ENCODE data around the gene SPDYE1. TPM values are rescaled to one million over a fixed set of nuclear protein-coding genes. Genes with fewer than 3 reads are reported as not detected.
"Not testable (repeated sequence)": the region's sequence is repeated elsewhere in the genome, so short reads cannot be mapped to it uniquely, and the experiment has no call there.

SPDYE1 gene
- total RNA-seq, 1 experiment from 2014 or later: not detected

DNA sequence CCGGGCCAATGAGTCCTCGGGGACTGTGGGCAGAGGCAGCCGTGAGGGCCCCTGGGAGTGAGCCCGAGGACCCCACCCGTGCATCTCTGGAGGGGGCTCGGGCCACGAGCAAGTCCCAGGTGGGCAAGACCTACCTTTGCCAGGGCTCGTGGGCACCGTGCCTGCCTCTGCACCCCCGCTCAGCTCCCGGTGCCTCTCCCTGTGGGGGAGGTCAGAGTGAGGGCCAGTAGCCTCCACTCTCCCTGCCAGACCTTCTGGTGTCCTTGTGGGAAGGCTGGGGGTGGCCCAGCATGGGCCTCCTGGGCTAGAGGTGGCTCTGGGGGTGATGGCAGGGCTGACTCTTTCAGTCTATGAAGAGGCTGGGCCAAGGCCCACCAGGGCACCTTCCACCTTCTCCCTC lies 31.7 kb downstream of the SPDYE1 start:
- not testable (repeated sequence) for DNase-seq; H3K27me3 ChIP-seq (ENCODE audit: control insufficient read depth, insufficient read depth, low read length); H3K36me3 ChIP-seq (replicated peaks; ENCODE audit: control insufficient read depth, insufficient read depth, low read length); H3K4me3 ChIP-seq (ENCODE audit: insufficient read depth, low read depth, low read length)

DNA sequence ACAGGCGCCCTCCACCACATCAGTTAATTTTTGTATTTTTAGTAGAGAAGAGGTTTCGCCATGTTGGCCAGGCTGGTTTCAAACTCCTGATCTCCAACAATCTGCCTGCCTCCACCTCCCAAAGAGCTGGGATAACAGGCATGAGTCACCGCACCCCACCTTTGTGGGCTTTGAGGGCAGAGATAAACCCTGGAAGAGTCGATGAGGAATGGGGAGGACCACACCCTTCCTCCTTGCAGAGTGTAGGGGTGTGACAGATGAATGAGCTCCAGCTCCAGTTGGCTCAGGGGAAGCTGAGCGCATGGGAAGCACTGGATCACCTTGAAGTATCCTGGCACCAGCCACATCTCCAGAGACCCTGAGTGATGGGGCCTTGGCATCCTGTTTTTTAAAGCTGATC lies 32.3 kb downstream of the SPDYE1 start:
- not testable (repeated sequence) for H3K4me3 ChIP-seq (ENCODE audit: insufficient read depth, low read depth, low read length); DNase-seq; H3K27me3 ChIP-seq (ENCODE audit: control insufficient read depth, insufficient read depth, low read length); H3K36me3 ChIP-seq (replicated peaks; ENCODE audit: control insufficient read depth, insufficient read depth, low read length)

DNA sequence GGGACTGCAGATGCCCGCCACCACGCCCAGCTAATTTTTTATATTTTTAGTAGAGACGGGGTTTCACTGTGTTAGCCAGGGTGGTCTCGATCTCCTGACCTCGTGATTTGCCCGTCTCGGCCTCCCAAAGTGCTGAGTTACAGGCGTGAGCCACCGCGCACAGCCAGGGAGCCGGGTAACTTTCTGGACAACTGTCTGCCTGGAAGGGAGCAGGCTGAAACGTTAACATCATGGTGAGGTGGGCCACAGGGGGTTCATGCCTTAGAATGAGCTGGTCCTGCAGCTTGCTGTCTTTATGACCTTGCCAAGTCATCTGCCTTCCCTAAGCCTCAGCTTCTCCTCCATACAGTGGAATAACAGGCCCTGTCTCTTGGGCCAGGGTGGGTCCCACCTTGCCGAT lies 33.6 kb downstream of the SPDYE1 start:
- not testable (repeated sequence) for H3K27me3 ChIP-seq (ENCODE audit: control insufficient read depth, insufficient read depth, low read length); H3K4me3 ChIP-seq (ENCODE audit: insufficient read depth, low read depth, low read length); H3K36me3 ChIP-seq (replicated peaks; ENCODE audit: control insufficient read depth, insufficient read depth, low read length); DNase-seq

DNA sequence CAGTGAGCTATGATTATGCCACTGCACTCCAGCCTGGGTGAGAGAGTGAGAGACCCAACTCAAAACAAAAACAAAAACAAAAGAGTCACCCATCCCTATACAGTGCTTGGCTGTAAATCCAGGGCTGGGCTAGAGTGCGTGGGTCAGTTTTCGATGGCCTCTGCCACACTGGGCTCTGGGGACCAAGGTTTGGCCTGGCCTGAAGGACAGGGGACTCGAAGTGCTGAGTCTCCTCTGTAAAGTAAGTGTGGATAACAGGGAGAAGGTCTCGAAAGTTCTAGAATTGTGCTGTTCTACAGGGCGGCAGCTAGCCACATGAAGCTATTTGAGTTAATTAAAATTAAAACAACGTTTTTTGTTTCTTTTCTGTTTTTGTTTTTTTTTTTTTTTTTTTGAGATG lies 34.3 kb downstream of the SPDYE1 start:
- not testable (repeated sequence) for H3K4me3 ChIP-seq (ENCODE audit: insufficient read depth, low read depth, low read length); H3K27me3 ChIP-seq (ENCODE audit: control insufficient read depth, insufficient read depth, low read length); H3K36me3 ChIP-seq (replicated peaks; ENCODE audit: control insufficient read depth, insufficient read depth, low read length); DNase-seq

DNA sequence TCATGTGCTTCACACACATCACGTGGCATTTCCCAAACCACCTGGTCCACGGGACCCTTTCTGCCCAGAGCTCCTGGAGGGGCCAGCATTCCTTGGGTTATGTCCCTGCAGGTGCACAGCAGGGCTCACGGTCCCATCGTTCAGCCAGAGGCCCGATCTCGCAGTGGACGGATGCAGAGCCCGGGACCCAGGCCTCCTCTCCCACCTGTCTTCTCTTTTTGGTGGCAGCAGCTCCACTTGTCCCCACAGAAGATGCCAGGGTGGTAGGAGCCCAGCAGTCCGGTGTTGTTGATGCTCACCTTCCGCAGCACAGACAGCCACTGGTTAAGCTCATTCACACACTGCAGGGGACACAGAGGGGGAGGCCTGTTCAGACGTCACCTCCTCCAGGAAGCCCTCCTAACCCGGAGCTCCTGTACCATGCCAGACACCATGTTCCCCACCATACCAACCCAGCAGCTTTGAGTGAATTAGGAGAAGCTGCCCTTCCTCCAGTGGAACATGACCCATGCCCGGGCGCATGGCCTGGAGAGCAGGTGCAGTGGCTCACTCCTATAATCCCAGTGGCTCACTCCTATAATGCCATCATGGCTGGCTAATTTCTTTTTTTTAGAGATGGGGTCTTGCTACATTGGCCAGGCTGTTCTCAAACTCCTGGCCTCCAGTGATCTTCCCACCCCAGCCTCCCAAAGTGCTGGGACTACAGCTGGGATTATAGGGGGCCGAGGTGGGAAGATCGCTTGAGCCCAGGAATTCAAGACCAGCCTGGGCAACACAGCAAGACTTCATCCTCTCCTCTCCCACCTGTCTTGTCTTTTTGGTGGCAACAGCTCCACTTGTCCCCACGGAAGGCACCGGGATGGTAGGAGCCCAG lies 36.5 kb downstream of the SPDYE1 start:
- not testable (repeated sequence) for H3K27me3 ChIP-seq (ENCODE audit: control insufficient read depth, insufficient read depth, low read length); DNase-seq; H3K4me3 ChIP-seq (ENCODE audit: insufficient read depth, low read depth, low read length); H3K36me3 ChIP-seq (replicated peaks; ENCODE audit: control insufficient read depth, insufficient read depth, low read length)

DNA sequence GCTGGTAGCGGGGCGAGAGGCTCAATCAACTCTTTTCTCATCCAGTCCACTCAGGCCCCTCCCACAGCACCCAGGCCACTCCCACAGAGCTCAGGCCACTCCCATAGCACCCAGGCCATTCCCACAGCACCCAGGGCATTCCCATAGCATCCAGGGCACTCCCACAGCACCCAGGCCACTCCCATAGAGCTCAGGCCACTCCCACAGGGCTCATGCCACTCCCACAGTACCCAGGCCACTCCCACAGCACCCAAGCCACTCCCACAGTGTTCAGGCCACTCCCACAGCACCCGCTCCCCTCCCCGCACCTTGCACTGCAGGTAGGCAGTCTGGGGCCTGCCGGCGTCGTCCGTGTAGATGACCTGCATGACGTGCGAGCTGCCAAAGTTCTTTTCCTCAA lies 38.7 kb downstream of the SPDYE1 start:
- not testable (repeated sequence) for DNase-seq; H3K27me3 ChIP-seq (ENCODE audit: control insufficient read depth, insufficient read depth, low read length); H3K4me3 ChIP-seq (ENCODE audit: insufficient read depth, low read depth, low read length); H3K36me3 ChIP-seq (replicated peaks; ENCODE audit: control insufficient read depth, insufficient read depth, low read length)

DNA sequence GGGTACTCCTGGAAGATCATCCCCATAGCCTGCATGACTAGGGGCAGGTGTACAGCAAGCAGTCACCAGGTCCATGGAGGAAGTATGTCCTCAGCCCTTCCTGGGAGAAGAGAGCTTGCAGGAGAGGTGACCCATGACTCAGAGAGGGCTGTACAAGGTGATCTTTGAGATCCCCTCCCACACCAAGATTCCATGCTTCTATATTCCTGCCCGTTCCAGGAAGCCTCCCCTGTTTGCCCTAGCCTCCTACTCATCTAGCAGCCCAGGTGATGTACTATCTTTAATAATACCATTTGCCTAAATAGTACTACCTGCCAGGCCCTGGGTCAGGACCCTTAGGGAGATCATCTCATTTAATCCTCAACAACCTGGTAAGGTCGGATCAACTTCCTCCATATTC lies 40.3 kb downstream of the SPDYE1 start:
- H3K4me3 ChIP-seq (ENCODE audit: insufficient read depth, low read depth, low read length); H3K27me3 ChIP-seq (ENCODE audit: control insufficient read depth, insufficient read depth, low read length); DNase-seq: not testable (repeated sequence)

DNA sequence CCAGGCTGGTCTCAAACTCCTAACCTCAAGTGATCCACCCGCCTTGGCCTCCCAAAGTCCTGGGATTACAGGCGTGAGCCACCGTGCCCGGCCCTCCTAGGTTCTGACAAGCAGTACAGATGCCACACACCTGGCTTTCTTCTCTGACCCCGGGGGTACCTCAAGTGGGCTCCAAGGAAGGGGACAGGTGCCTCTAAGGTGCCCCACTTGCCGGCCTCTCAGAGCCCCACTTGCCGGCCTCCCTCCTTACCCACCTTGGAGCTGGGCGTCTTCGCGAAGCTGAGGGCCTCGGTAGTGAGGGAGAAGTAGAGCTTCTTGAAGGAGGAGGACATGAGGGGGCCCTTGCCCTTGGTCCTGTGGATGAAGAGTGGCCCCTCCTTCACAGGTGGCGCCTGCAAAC lies 40.9 kb downstream of the SPDYE1 start:
- not testable (repeated sequence) for H3K4me3 ChIP-seq (ENCODE audit: insufficient read depth, low read depth, low read length); H3K36me3 ChIP-seq (replicated peaks; ENCODE audit: control insufficient read depth, insufficient read depth, low read length); H3K27me3 ChIP-seq (ENCODE audit: control insufficient read depth, insufficient read depth, low read length); DNase-seq

More for the DNA sequence above, 40.3 kb downstream of the SPDYE1 start:
- not testable (repeated sequence) for H3K36me3 ChIP-seq (replicated peaks; ENCODE audit: control insufficient read depth, insufficient read depth, low read length)

DNA sequence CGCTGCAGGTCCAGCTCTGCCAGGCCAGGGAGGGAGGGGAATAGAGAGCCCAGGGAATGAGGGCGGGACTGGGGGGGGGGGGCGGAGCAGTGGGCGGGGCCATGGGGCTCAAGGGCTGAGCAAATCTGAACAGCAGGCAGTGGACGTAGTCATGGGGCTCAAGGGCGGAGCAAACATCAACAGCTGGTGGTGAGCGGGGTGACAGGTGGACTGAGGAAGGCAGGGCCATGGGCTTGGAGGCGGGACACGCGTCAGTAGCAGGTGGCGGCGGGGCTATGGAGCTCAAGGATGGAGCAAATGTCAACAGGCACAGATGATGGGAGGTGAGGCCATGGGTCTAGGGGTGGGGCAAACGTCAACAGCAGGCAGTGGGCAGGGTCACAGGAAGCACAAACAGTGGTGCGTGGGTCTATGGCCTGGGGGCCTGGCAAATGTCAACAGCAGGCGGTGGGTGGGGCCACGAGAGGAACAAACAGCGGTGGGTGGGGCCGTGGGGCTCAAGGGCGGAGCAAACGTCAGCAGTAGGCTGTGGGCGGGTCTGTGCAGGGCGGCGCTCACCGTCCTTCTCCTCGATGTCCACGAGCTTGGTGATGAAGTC lies 41.4 kb downstream of the SPDYE1 start:
- H3K36me3 ChIP-seq (replicated peaks; ENCODE audit: control insufficient read depth, insufficient read depth, low read length); H3K27me3 ChIP-seq (ENCODE audit: control insufficient read depth, insufficient read depth, low read length): not testable (repeated sequence)
- H3K4me3 ChIP-seq (ENCODE audit: insufficient read depth, low read depth, low read length): peak overlapping the region; percentile 19; the same call in 1 of the 2 replicates
- DNase-seq: peak; percentile 89

DNA sequence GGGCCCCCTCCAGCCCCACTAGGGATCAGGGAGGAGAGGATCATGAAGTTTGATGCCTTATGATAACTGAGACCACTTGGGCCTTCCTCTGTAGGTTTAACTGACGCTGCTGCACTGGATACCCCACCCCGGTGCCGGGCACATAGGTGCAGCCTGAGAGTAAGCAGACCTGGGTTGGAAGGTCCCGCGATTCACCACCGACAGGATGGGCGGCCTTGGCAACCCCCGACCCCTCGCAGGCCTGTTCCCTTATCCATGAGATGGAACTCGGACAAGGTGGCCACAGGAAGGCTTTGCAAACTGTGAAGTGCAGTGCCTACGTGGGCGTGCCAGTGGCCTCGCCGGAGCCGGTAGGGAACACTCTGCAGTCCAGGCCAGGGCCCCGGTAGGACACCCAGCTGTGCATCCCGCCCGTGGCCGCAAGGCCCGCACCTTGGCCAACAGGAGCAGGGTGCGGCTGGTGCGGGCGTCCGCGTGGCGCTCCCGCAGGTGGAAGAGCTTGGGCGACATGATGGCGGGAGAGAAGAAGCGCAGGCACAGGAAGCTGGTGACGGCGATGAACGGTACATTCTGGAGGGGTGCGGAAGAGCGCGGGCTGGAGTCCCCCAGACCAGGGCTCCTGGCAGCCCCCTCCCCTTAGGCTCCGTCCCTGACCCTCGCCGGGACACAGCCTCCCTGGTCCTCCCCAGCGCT lies 42.2 kb downstream of the SPDYE1 start:
- DNase-seq; H3K36me3 ChIP-seq (replicated peaks; ENCODE audit: control insufficient read depth, insufficient read depth, low read length); H3K27me3 ChIP-seq (ENCODE audit: control insufficient read depth, insufficient read depth, low read length): not testable (repeated sequence)
- peak overlapping the region; percentile 25 for H3K4me3 ChIP-seq (ENCODE audit: insufficient read depth, low read depth, low read length)

DNA sequence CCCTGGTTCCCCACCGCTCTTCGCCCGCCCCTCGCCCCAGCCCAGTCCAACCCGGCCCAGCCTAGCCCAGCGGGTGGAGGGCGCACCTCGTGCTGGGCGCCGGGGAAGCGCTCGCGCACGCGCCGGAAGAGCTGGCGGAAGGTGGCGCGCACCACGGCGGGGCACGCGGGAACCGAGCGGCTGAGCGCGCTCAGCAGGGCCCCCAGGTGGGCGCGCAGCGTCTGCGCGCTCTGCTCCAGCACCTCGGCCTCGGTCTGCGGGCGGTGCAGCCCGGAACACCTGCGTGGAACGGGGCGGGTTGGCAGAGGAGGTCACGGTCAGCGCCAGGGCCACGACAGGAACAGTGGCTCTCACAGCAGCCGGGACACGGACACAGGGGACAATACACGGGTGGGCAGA lies 42.8 kb downstream of the SPDYE1 start:
- not testable (repeated sequence) for H3K27me3 ChIP-seq (ENCODE audit: control insufficient read depth, insufficient read depth, low read length); DNase-seq; H3K36me3 ChIP-seq (replicated peaks; ENCODE audit: control insufficient read depth, insufficient read depth, low read length)
- peak overlapping the region; percentile 25 for H3K4me3 ChIP-seq (ENCODE audit: insufficient read depth, low read depth, low read length)

DNA sequence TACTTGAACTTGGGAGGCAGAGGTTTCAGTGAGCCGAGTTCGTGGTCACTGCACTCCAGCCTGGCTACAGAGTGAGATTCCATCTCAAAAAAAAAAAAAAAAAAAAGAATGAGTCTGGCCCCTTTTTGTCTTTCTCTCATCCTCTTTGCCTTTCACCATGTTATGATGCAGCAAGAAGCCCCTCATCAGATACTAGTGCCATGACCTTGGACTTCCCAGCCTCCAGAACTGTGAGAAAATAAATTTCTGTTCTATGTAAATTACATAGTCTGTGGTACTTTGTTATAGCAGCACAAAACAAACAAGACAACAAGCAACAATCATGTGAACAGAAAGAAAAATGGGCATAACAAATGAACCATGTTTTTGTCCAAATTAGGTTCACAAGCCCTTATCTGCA lies 44.5 kb downstream of the SPDYE1 start:
- no peak for DNase-seq
- H3K36me3 ChIP-seq (replicated peaks; ENCODE audit: control insufficient read depth, insufficient read depth, low read length): no peaks in the 10 kb centered on the region
- no peak overlapping the region for H3K4me3 ChIP-seq (ENCODE audit: insufficient read depth, low read depth, low read length)
- H3K27me3 ChIP-seq (ENCODE audit: control insufficient read depth, insufficient read depth, low read length): peaks cover 7% of the 10 kb centered on the region

DNA sequence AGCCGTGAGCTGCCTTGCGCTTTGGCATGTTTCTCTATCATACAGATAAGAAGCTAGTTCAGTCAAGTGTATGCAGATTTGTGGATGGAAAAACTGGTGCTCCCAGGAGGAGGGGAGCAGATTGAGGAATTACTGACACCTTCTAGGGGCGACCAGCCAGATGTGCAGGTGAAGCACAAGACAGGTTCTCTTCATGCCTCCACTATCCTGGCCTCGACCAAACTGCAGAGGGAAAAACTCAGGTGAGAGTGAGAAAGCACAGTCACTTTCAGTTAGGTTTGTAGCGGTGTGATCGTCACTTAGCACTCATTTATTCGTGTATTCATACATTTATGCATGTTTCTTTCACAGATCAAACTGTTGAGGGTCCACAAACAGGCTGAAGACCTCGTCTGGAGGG lies 46.2 kb downstream of the SPDYE1 start:
- Histone ChIP-seq H3K4me3 (ENCODE audit: insufficient read depth, low read depth, low read length) (peak overlapping the region; percentile 88), H3K36me3 (replicated peaks; ENCODE audit: control insufficient read depth, insufficient read depth, low read length) (peaks cover 1% of the 10 kb centered on the region), H3K27me3 (ENCODE audit: control insufficient read depth, insufficient read depth, low read length) (peaks cover 7% of the 10 kb centered on the region)
- peak; percentile 52 for DNase-seq

DNA sequence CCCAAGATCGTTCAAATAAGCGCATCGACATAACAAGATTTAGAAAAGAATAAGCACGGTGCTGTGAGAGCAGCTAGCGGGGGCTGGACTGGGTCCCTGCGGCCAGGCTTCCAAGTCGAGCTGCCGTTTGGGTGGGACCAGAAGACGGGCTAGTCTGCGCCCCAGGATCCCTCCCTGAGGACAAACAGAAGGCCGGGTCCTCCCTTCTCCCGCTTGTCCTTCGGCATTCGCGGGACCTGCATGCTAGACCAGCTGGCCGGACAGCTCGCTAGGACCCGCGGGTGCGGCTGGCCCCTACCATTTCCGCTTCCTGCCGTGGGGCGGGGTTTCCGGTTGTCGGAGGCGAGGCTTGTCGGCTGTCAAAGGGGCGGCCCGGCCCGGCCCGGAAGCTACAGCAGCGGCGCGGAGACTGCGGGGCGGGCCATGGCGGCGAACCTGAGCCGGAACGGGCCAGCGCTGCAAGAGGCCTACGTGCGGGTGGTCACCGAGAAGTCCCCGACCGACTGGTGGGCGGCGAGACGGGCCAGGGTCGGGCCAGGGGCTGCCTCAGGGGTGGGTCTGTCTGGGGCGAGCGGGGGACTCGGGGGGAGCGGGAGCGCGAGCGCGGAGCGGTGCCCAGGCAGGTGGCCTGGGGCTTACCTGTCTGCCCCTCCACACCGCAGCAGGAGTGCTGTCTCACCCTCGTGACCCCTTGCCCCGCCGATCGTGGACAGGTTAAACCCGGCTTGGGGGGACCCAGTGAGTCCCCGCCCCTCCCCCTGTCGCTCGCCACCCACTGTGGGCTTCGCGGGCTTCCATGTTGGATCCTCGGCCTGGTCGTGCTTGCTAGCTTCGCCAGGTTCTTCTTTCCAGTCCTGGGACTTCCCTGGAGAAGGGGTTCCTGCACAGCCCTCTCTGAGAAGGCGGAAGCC lies 46.9 kb downstream of the SPDYE1 start, which contains the start of gene DBNL:
TSS of gene DBNL (plus strand) at position 388 of the 911 bp plus-strand sequence. CDS start at position 424, 36 bp downstream.
- Histone ChIP-seq H3K36me3 (replicated peaks; ENCODE audit: control insufficient read depth, insufficient read depth, low read length) (peaks cover 1% of the 10 kb centered on the region), H3K27me3 (ENCODE audit: control insufficient read depth, insufficient read depth, low read length) (peaks cover 7% of the 10 kb centered on the region), H3K4me3 (ENCODE audit: insufficient read depth, low read depth, low read length) (peak within 1 kb of the TSS; percentile 88)
- DNase-seq: peak; percentile 95

Data from H7 (cell line).